ENCODE data around the gene MYO6.

MYO6 gene

GRCh38 chr6:75751443-75751842, 2.4 kb downstream of the MYO6 start:
- DNase-seq (ENCODE audit: low spot score in 2 of 2) = no peak
- no peak overlapping the region for H3K4me3 ChIP-seq
- H3K36me3 ChIP-seq (replicated peaks) = no peaks in the 10 kb centered on the region
- no peaks in the 10 kb centered on the region; the same call in 1 of the 2 replicates for H3K27me3 ChIP-seq (ENCODE audit: low read depth)
- H3K9me3 ChIP-seq = no peaks in the 10 kb centered on the region
- in situ Hi-C loops (cut with MboI; ENCODE audit: low sequenced_read_pairs) = no loop called here
- peaks cover 7% of the 10 kb centered on the region for H3K4me1 ChIP-seq

- H3K4me3 ChIP-seq = no peak overlapping the region
- no peaks in the 10 kb centered on the region for H3K36me3 ChIP-seq (replicated peaks)
- DNase-seq (ENCODE audit: low spot score in 2 of 2) = no peak
- H3K4me1 ChIP-seq = peaks cover 7% of the 10 kb centered on the region
- H3K9me3 ChIP-seq = no peaks in the 10 kb centered on the region
- in situ Hi-C loops (cut with MboI; ENCODE audit: low sequenced_read_pairs) = no loop called here
- H3K27me3 ChIP-seq (ENCODE audit: low read depth) = no peaks in the 10 kb centered on the region; the same call in 1 of the 2 replicates
Measured at GRCh38 chr6:75752365-75752764, 3.3 kb downstream of the MYO6 start.

DNA sequence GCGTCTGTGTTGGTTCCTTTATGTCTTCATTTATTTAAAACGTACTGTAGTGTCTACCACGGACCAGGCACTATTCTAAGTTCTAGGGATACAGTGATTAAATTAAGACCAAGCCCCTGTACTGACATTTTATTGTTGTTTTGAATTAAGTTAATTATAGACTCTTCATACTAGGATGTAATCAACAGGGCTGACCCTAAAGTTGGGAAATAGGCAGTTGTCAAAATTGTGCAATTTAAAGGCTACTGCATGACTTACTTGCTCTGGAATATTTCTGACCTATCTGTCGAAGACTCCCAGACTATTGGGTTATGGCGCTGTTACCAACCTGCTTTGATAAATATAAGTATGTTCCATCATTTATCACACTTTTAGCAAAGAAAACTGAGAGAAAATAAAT, 6.7 kb downstream of the MYO6 start:
- in situ Hi-C loops (cut with MboI; ENCODE audit: low sequenced_read_pairs) = no loop called here
- Histone ChIP-seq H3K9me3 (no peaks in the 10 kb centered on the region), H3K27me3 (ENCODE audit: low read depth) (no peaks in the 10 kb centered on the region), H3K4me3 (no peak overlapping the region), H3K4me1 (peaks cover 5% of the 10 kb centered on the region; the same call in 1 of the 2 replicates), H3K36me3 (replicated peaks) (no peaks in the 10 kb centered on the region)
- DNase-seq (ENCODE audit: low spot score in 2 of 2) = no peak

- Histone ChIP-seq H3K36me3 (replicated peaks) (no peaks in the 10 kb centered on the region), H3K9me3 (no peaks in the 10 kb centered on the region), H3K4me3 (no peak overlapping the region), H3K4me1 (peaks cover 5% of the 10 kb centered on the region; the same call in 1 of the 2 replicates), H3K27me3 (ENCODE audit: low read depth) (no peaks in the 10 kb centered on the region)
- in situ Hi-C loops (cut with MboI; ENCODE audit: low sequenced_read_pairs) = no loop called here
- DNase-seq (ENCODE audit: low spot score in 2 of 2) = no peak
Measured at GRCh38 chr6:75757295-75757694, 8.3 kb downstream of the MYO6 start.

GRCh38 chr6:75758061-75758460, 9.0 kb downstream of the MYO6 start:
- Histone ChIP-seq H3K4me1 (peaks cover 5% of the 10 kb centered on the region; the same call in 1 of the 2 replicates), H3K4me3 (no peak overlapping the region), H3K36me3 (replicated peaks) (no peaks in the 10 kb centered on the region), H3K27me3 (ENCODE audit: low read depth) (no peaks in the 10 kb centered on the region), H3K9me3 (no peaks in the 10 kb centered on the region)
- in situ Hi-C loops (cut with MboI; ENCODE audit: low sequenced_read_pairs) = no loop called here
- DNase-seq (ENCODE audit: low spot score in 2 of 2) = no peak

DNA sequence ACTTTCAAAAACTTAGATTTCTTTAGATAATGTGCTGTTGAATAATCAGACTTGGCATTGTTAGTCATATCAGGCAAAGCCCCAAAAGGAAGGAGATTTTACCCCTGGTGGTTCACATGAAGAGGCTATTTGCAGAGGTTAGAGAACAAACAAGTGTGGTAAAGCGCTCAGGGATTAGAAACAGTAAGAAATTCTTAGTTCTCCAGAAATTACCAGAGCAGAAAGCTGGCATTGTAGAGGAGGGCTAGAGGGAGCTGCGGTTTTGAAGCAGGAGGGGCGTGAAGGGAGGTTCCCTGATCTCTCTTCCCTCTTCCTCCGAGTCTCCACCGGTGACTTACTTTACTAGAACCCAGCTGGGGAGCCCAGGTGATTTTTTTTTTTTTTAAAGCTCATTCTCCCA, 10.2 kb downstream of the MYO6 start:
- in situ Hi-C loops (cut with MboI; ENCODE audit: low sequenced_read_pairs) = no loop called here
- Histone ChIP-seq H3K9me3 (no peaks in the 10 kb centered on the region), H3K4me3 (no peak overlapping the region), H3K27me3 (ENCODE audit: low read depth) (no peaks in the 10 kb centered on the region), H3K4me1 (peaks cover 5% of the 10 kb centered on the region; the same call in 1 of the 2 replicates), H3K36me3 (replicated peaks) (no peaks in the 10 kb centered on the region)
- peak in 1 of 2 experiments; percentile 19 for DNase-seq (ENCODE audit: low spot score in 2 of 2)

GRCh38 chr6:75760320-75760719, 11.3 kb downstream of the MYO6 start:
- H3K36me3 ChIP-seq (replicated peaks) = no peaks in the 10 kb centered on the region
- in situ Hi-C loops (cut with MboI; ENCODE audit: low sequenced_read_pairs) = no loop called here
- peaks cover 5% of the 10 kb centered on the region; the same call in 1 of the 2 replicates for H3K4me1 ChIP-seq
- H3K27me3 ChIP-seq (ENCODE audit: low read depth) = no peaks in the 10 kb centered on the region
- DNase-seq (ENCODE audit: low spot score in 2 of 2) = no peak
- no peaks in the 10 kb centered on the region for H3K9me3 ChIP-seq
- H3K4me3 ChIP-seq = no peak overlapping the region

DNA sequence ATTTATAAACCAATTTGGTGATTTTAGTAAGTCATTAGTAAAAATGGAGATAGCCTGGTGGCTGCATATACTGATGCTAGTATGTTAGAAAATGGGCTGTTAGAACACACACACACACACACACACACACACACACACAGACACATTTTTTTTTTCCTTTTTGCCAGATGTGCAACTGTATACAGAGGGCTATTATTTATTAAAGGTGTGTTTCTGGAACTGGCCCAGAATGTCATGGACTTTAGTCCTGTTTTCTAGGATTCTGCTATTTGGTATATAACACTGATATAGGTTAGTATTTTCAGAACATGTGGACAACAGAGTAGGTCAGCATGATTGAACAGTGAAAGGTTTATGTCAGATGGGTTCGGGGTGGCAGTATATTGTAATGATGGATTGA, 12.4 kb downstream of the MYO6 start:
- H3K4me1 ChIP-seq = peaks cover 5% of the 10 kb centered on the region; the same call in 1 of the 2 replicates
- no peak overlapping the region for H3K4me3 ChIP-seq
- no peaks in the 10 kb centered on the region for H3K36me3 ChIP-seq (replicated peaks)
- no peaks in the 10 kb centered on the region for H3K27me3 ChIP-seq (ENCODE audit: low read depth)
- DNase-seq (ENCODE audit: low spot score in 2 of 2) = no peak
- in situ Hi-C loops (cut with MboI; ENCODE audit: low sequenced_read_pairs) = no loop called here
- H3K9me3 ChIP-seq = no peaks in the 10 kb centered on the region

DNA sequence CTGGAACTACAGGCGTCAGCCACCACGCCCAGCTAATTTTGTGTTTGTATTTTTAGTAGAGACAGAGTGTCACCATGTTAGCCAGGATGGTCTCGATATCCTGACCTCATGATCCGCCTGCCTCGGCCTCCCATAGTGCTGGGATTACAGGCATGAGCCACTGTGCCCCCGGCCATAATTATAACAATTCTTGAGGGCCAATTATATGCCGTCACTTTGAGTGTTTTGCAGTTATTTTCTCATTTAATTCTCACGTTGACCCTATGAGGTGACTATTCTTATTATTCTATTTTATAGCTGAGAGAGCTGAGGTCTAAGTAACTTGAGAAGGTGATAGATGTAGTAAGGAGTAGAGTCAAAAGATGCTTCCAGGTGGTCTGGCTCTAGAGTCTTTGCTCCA, 13.0 kb downstream of the MYO6 start:
- Histone ChIP-seq H3K9me3 (no peaks in the 10 kb centered on the region), H3K36me3 (replicated peaks) (no peaks in the 10 kb centered on the region)

DNA sequence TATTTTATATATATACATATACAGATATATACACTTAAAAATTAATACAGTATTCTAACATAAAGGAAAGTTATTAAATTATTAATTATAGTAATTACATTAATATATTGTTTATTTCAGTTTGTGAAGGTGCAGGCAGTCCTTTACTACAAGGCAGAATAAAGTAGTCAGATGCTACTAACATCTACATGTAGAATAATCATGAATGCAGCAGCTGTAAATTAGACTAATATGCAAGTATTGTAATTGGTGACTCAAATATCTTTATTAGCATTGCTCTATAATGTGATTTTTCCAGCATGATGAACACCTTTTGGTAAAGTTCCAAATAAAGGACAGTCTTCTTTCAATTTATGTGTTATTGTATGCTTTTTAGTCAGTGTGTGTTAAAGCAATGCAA, 17.3 kb downstream of the MYO6 start:
- no peaks in the 10 kb centered on the region for H3K4me1 ChIP-seq
- in situ Hi-C loops (cut with MboI; ENCODE audit: low sequenced_read_pairs) = no loop called here
- H3K36me3 ChIP-seq (replicated peaks) = no peaks in the 10 kb centered on the region
- no peak for DNase-seq (ENCODE audit: low spot score in 2 of 2)
- H3K9me3 ChIP-seq = no peaks in the 10 kb centered on the region
- H3K27me3 ChIP-seq (ENCODE audit: low read depth) = no peaks in the 10 kb centered on the region
- H3K4me3 ChIP-seq = no peak overlapping the region

More for the DNA sequence above, 13.0 kb downstream of the MYO6 start:
- DNase-seq (ENCODE audit: low spot score in 2 of 2) = no peak
- Histone ChIP-seq H3K4me1 (peaks cover 5% of the 10 kb centered on the region; the same call in 1 of the 2 replicates), H3K27me3 (ENCODE audit: low read depth) (no peaks in the 10 kb centered on the region), H3K4me3 (no peak overlapping the region)
- in situ Hi-C loops (cut with MboI; ENCODE audit: low sequenced_read_pairs) = no loop called here

DNA sequence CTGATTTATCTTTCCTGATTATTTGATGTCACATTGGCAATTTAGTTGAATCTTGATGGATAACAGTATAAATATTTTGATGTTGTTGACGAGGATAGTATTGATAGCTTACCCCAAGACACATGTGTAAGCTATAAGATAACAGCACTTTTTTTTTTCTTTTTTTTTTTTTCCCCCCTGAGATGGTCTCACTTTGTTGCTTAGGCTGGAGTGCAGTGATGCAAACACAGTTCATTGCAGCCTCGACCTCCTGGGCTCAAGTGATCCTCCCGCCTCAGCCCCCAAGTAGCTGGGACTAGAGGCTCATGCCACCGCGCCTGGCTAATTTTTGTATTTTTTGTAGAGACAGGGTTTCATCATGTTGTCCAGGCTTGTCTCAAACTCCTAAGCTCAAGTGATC, 21.8 kb downstream of the MYO6 start:
- DNase-seq (ENCODE audit: low spot score in 2 of 2) = no peak
- Histone ChIP-seq H3K9me3 (no peaks in the 10 kb centered on the region), H3K27me3 (ENCODE audit: low read depth) (no peaks in the 10 kb centered on the region), H3K4me3 (no peak overlapping the region), H3K4me1 (no peaks in the 10 kb centered on the region; the same call in 1 of the 2 replicates), H3K36me3 (replicated peaks) (no peaks in the 10 kb centered on the region)
- in situ Hi-C loops (cut with MboI; ENCODE audit: low sequenced_read_pairs) = no loop called here

DNA sequence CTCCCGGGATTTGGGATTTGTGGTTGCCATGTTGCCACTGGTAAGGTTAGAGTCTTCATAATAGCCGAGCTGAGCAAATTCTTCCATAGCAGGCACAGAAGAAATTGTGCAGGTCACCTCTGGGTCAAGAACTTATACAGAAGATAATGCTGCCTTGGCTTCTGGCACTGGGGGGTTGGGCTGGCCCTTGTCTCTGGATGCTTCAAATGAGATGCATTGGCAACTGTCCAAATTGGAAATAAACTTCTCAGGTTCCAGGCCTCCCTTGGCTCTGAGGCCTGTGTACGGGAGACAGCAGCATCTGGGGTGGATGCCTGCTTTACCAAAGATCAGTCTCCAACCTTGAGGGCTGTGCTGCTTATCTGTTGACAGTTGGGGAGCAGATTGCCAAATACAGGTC, 26.2 kb downstream of the MYO6 start:
- Histone ChIP-seq H3K36me3 (replicated peaks) (no peaks in the 10 kb centered on the region), H3K4me3 (no peak overlapping the region), H3K4me1 (no peaks in the 10 kb centered on the region; the same call in 1 of the 2 replicates), H3K27me3 (ENCODE audit: low read depth) (no peaks in the 10 kb centered on the region), H3K9me3 (no peaks in the 10 kb centered on the region)
- in situ Hi-C loops (cut with MboI; ENCODE audit: low sequenced_read_pairs) = no loop called here
- DNase-seq (ENCODE audit: low spot score in 2 of 2) = peak in 1 of 2 experiments; percentile 43

DNA sequence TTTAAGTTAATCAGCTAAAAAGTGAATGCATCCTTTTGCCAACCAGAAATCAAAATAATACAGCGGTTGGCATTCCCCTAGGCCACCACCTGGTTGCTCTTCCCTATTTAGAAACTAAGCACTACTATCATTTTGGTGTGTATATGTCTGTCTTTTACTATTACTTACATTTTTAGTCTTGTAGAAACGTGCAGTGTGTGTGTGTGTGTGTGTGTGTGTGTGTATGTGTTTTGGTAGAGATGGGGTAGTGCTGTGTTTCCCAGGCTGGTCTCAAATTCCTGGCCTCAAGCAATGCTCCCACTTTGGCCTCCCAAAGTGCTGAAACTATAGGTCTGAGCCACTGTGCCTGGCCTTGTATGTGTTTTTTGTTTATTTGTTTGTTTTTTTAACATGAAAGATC, 27.4 kb downstream of the MYO6 start:
- H3K36me3 ChIP-seq (replicated peaks) = no peaks in the 10 kb centered on the region
- no peaks in the 10 kb centered on the region for H3K27me3 ChIP-seq (ENCODE audit: low read depth)
- H3K4me1 ChIP-seq = no peaks in the 10 kb centered on the region; the same call in 1 of the 2 replicates
- no peak overlapping the region for H3K4me3 ChIP-seq
- in situ Hi-C loops (cut with MboI; ENCODE audit: low sequenced_read_pairs) = no loop called here
- DNase-seq (ENCODE audit: low spot score in 2 of 2) = no peak
- no peaks in the 10 kb centered on the region for H3K9me3 ChIP-seq

DNA sequence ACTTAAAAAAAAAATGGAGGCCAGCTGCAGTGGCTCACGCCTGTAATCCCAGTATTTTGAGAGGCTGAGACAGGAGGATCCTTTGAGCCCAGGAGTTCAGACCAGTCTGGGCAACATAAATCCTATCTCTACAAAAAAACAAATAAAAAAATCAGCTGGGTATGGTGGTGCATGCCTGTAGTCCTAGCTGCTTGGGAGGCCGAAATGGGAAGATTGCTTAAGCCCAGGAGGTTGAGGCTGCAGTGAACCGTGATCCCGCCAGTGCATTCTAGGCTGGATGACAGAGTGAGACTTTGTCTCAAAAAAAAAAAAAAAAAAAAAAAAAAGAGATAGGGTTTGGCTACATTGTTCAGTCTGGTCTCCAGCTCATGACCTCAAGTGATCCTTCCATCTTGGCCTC, 29.7 kb downstream of the MYO6 start:
- no peak for DNase-seq (ENCODE audit: low spot score in 2 of 2)
- H3K4me1 ChIP-seq = no peaks in the 10 kb centered on the region
- H3K4me3 ChIP-seq = no peak overlapping the region
- in situ Hi-C loops (cut with MboI; ENCODE audit: low sequenced_read_pairs) = no loop called here
- no peaks in the 10 kb centered on the region for H3K9me3 ChIP-seq
- H3K36me3 ChIP-seq (replicated peaks) = no peaks in the 10 kb centered on the region
- H3K27me3 ChIP-seq (ENCODE audit: low read depth) = no peaks in the 10 kb centered on the region

DNA sequence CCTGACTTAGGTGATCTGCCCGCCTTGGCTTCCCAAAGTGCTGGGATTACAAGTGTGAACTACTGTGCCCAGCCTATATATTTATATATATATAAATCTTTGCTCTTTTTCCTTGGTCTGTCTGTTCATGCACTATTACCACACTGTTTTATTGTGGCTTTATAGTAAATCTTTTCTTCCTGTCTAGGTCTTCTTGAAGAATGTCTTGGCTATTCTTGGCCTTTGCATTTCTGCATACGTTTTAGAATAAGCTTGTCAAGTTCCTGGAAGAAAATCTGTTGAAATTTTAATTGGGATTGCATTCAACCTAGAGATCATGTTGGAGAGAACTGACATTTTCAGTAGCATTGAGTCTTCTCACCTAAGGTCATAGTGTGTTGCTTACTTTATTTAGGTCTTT, 37.1 kb downstream of the MYO6 start:
- H3K36me3 ChIP-seq (replicated peaks) = no peaks in the 10 kb centered on the region
- in situ Hi-C loops (cut with MboI; ENCODE audit: low sequenced_read_pairs) = no loop called here
- H3K27me3 ChIP-seq (ENCODE audit: low read depth) = no peaks in the 10 kb centered on the region
- no peaks in the 10 kb centered on the region for H3K9me3 ChIP-seq
- peaks cover 3% of the 10 kb centered on the region for H3K4me1 ChIP-seq
- DNase-seq (ENCODE audit: low spot score in 2 of 2) = no peak
- H3K4me3 ChIP-seq = no peak overlapping the region

Data from HAP-1 (cell line).